Measurements from ENCODE around the gene DPEP1. TPM values are rescaled to one million over a fixed set of nuclear protein-coding genes. Genes with fewer than 3 reads are reported as not detected.
A peak's percentile ranks its signal among the peaks of the same experiment; 100 is the strongest.

Gene DPEP1
- total and polyA plus RNA-seq, 2 experiments from 2014 or later, result 1.7 to 2.3 TPM

DNA sequence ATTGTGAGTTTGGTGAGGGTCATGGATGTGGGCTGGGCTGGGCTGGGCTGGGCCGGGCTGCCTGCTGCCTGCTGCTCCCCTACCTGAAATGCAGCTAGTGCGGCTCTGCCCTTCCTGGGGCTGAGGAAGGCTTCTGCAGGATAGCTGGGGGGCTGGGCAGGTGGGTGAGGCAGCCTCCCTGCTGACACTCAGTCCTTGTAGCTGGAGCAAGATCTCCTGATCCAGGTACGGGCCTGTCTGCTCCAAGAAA is 48.3 kb upstream of the DPEP1 start (continued):
- TF ChIP-seq, protein P1, sequence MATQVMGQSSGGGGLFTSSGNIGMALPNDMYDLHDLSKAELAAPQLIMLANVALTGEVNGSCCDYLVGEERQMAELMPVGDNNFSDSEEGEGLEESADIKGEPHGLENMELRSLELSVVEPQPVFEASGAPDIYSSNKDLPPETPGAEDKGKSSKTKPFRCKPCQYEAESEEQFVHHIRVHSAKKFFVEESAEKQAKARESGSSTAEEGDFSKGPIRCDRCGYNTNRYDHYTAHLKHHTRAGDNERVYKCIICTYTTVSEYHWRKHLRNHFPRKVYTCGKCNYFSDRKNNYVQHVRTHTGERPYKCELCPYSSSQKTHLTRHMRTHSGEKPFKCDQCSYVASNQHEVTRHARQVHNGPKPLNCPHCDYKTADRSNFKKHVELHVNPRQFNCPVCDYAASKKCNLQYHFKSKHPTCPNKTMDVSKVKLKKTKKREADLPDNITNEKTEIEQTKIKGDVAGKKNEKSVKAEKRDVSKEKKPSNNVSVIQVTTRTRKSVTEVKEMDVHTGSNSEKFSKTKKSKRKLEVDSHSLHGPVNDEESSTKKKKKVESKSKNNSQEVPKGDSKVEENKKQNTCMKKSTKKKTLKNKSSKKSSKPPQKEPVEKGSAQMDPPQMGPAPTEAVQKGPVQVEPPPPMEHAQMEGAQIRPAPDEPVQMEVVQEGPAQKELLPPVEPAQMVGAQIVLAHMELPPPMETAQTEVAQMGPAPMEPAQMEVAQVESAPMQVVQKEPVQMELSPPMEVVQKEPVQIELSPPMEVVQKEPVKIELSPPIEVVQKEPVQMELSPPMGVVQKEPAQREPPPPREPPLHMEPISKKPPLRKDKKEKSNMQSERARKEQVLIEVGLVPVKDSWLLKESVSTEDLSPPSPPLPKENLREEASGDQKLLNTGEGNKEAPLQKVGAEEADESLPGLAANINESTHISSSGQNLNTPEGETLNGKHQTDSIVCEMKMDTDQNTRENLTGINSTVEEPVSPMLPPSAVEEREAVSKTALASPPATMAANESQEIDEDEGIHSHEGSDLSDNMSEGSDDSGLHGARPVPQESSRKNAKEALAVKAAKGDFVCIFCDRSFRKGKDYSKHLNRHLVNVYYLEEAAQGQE (IDR thresholded peaks at IDR 0.05; ENCODE audit: unreplicated experiment), result no peak
- TF ChIP-seq ZNF331 (CRISPR knock-in tag; IDR thresholded peaks at IDR 0.05; ENCODE audit: low read depth) (no peak), EZH2phosphoT487 (IDR thresholded peaks at IDR 0.05; ENCODE audit: unreplicated experiment) (no peak), NANOG (IDR thresholded peaks at IDR 0.05; ENCODE audit: borderline replicate concordance) (no peak)

DNA sequence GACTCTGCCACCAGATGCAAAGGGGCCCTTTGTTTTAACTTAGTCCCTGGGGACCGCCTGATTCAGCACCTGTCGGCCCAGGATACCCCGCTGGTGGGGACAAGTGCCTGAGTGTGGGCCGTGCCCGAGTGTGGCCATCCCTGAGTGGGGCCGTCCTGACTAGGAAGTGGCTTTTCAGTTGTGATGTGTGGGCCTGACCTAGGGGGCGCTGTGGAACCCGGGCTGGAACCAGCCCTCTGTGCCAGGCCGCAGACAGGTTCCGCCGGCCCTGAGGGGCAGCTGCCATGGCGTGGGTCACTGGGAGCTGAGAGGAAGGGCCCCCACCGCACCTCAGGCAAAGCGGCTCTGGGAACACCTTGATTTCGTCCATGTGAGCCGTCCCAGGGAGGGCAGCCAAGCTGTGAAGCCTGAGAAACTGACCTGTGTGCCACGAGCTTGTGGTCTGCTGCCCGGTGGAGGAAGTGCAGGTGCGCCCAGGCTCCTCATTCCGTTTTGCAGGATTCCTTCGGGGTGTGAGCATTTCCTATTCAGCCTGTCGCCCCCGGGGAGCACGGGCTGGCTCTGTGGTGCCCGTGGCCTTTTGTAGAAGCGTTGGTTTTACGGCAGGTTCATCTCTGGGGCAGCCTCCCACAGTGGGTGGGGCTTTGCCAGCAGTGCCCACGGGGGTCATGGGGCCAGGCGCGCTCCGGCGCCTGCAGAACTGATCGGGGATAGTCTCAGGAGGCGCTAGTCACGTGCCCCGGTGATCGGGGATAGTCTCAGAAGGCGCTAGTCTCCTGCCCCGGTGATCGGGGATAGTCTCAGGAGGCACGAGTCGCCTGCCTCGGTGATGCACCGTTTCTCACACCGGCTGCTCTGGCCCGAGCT is 47.7 kb upstream of the DPEP1 start:
- Histone ChIP-seq H3K4me3 (peak overlapping the region; percentile 99), H3K4me1 (ENCODE audit: insufficient read depth) (peaks cover 31% of the 10 kb centered on the region), H3K36me3 (ENCODE audit: insufficient read depth) (peaks cover 29% of the 10 kb centered on the region), H4K20me1 (replicated peaks; ENCODE audit: insufficient read depth) (peaks cover 24% of the 10 kb centered on the region), H3K9me2 (ENCODE audit: insufficient read depth) (no peaks in the 10 kb centered on the region), H3K27ac (ENCODE audit: low read depth) (peak overlapping the region; percentile 92; the same call in 1 of the 2 replicates), H3F3A (replicated peaks; ENCODE audit: low read depth) (peaks cover 55% of the 10 kb centered on the region), H3K79me2 (replicated peaks; ENCODE audit: insufficient read depth) (peaks cover 29% of the 10 kb centered on the region), H3K4me2 (peak overlapping the region; percentile 99), H3K27me3 (ENCODE audit: insufficient read depth) (peaks cover 7% of the 10 kb centered on the region), H2AFZ (peak overlapping the region; percentile 94)
- Mint-ChIP-seq H3K4me1 (peaks cover 38% of the 10 kb centered on the region), H3K27me3 (ENCODE audit: insufficient read depth, low read depth, poor library complexity) (peaks cover 41% of the 10 kb centered on the region), H3K36me3 (ENCODE audit: low read depth) (peaks cover 42% of the 10 kb centered on the region), H3K9me3 (peaks cover 12% of the 10 kb centered on the region; the same call in 1 of the 3 replicates), H3K4me3 (peak overlapping the region; percentile 72), H3K27ac (peak overlapping the region; percentile 92)
- TF ChIP-seq, protein P2, sequence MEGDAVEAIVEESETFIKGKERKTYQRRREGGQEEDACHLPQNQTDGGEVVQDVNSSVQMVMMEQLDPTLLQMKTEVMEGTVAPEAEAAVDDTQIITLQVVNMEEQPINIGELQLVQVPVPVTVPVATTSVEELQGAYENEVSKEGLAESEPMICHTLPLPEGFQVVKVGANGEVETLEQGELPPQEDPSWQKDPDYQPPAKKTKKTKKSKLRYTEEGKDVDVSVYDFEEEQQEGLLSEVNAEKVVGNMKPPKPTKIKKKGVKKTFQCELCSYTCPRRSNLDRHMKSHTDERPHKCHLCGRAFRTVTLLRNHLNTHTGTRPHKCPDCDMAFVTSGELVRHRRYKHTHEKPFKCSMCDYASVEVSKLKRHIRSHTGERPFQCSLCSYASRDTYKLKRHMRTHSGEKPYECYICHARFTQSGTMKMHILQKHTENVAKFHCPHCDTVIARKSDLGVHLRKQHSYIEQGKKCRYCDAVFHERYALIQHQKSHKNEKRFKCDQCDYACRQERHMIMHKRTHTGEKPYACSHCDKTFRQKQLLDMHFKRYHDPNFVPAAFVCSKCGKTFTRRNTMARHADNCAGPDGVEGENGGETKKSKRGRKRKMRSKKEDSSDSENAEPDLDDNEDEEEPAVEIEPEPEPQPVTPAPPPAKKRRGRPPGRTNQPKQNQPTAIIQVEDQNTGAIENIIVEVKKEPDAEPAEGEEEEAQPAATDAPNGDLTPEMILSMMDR (conservative IDR thresholded peaks at IDR 0.05; ENCODE audit: low read depth in 2 of 2), result peak; percentile 82 to 87
- TF ChIP-seq NANOG (IDR thresholded peaks at IDR 0.05; ENCODE audit: borderline replicate concordance), result no peak
- DNase-seq (ENCODE audit: low spot score) (peak; percentile 85), ATAC-seq (peak; percentile 57)

Measured in GM23338 (cell line).